Measurements from ENCODE around the gene CCDC78. TPM values are rescaled to one million over a fixed set of nuclear protein-coding genes. Genes with fewer than 3 reads are reported as not detected.
A peak's percentile ranks its signal among the peaks of the same experiment; 100 is the strongest.

The CCDC78 gene
- total RNA-seq, 1 donor from 2014 or later = 0.78 TPM

DNA sequence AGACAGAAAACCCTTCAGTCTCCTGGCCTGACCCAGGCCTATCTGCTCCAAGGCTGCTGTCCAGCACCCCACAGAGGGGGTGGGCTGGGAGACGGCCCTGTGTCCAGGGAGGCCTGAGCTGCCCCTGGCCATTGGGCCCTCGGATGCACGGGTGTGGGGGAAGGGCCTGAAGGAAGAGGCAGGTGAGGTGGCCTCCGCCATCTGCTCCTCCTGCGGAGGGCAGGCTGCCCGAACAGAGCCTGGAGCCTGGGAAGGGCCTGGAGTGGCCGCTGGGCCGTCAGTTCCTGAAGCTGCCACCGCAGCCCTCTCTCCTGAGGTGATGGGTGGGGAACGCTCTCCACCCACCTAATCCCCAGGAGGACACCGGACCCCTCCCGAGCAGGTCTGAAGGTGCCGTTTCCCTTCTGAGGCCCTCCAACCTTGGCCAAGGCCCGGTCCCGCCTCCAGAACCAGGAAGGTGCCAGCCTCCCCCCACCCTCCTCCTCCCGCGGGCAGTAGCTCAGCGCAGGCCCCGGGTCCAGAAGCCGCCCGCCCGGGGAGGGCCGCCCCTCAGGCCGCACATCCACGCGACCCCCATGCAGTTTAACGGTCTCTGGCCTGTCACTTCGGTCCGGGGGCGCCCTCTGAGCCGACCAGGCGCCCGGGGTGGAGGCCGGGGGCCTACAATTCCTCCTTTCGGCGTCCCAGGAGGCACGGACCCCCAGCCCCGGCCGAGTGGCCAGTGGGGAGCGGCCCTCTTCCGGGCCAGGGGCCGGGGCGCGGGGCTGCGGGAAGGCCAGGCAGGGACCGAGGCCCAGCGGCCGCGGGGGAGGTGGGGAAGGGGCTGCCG lies 21.5 kb downstream of the CCDC78 start:
- no peak for TF ChIP-seq CTCF (IDR thresholded peaks at IDR 0.05)
- H3K36me3 ChIP-seq = no peaks in the 10 kb centered on the region
- H3K9me3 ChIP-seq = no peaks in the 10 kb centered on the region
- no peaks in the 10 kb centered on the region for H3K4me1 ChIP-seq
- DNase-seq = no peak
- H3K27ac ChIP-seq = no peak overlapping the region
- H3K27me3 ChIP-seq = peaks cover 92% of the 10 kb centered on the region
- no peak for ATAC-seq
- no peak overlapping the region for H3K4me3 ChIP-seq
- intact Hi-C loops (cut with DNase I) = no loop called here

GRCh38 chr16:704047-704446 lies 22.2 kb downstream of the CCDC78 start:
- Histone ChIP-seq H3K27me3 (peaks cover 92% of the 10 kb centered on the region), H3K9me3 (no peaks in the 10 kb centered on the region), H3K4me1 (no peaks in the 10 kb centered on the region), H3K4me3 (no peak overlapping the region), H3K27ac (no peak overlapping the region), H3K36me3 (no peaks in the 10 kb centered on the region)
- no peak for TF ChIP-seq CTCF (IDR thresholded peaks at IDR 0.05)
- DNase-seq (no peak), ATAC-seq (no peak)
- intact Hi-C loops (cut with DNase I) = no loop called here

GRCh38 chr16:703406-703805 lies 22.8 kb downstream of the CCDC78 start:
- no peak for TF ChIP-seq CTCF (IDR thresholded peaks at IDR 0.05)
- no peak overlapping the region for H3K27ac ChIP-seq
- no peaks in the 10 kb centered on the region for H3K4me1 ChIP-seq
- H3K9me3 ChIP-seq = no peaks in the 10 kb centered on the region
- ATAC-seq = no peak
- H3K36me3 ChIP-seq = no peaks in the 10 kb centered on the region
- H3K4me3 ChIP-seq = no peak overlapping the region
- peaks cover 89% of the 10 kb centered on the region for H3K27me3 ChIP-seq
- no peak for DNase-seq
- intact Hi-C loops (cut with DNase I) = no loop called here

GRCh38 chr16:702341-702740 lies 23.9 kb downstream of the CCDC78 start:
- TF ChIP-seq CTCF (IDR thresholded peaks at IDR 0.05) = no peak
- Histone ChIP-seq H3K4me1 (no peaks in the 10 kb centered on the region), H3K4me3 (no peak overlapping the region), H3K27ac (no peak overlapping the region), H3K36me3 (no peaks in the 10 kb centered on the region), H3K9me3 (no peaks in the 10 kb centered on the region), H3K27me3 (peaks cover 84% of the 10 kb centered on the region)
- intact Hi-C loops (cut with DNase I) = no loop called here
- no peak for ATAC-seq
- no peak for DNase-seq

DNA sequence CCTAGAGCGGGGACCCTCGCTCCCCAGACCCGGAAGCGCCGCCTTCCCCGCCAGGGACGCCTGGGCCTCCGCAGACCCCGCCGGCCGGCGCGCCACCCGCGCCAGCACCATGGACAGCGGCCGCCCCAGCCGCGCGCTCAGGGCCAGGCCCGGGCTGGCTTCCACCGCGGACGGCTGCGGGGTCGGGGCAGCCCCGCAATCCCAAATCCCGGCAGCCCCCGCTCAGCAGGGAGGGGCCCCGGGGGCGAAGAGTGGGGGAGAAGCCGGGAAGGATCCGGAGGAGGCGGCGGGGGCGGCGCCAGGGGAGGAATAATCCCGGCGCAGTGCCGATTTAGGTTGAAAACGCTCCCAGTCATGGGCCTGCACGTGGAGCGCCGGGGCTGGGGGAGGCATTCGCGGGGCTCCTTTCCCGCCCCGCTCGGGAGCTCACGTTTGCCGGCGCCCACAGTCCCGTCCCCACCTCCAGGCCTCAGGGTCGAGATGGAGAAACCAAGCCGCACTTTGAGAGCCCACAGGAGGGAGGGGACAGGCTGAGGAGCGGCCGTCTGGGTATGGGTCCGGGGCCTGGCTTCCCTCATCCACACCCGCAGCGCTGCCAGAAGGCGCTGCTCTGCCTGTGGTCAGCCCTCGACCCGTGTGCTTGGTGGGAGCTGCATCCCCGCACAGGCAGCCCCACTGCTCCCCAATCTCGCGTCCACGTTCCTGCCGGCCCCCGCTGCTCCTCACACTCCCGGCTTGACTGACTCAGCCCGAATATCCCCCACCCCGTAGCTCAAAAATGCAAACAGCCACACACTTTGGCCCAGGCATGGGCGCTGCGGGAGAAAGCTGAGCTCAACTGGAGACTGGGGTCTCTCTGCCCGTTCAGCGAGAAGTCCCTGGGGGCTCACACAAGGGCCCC lies 25.3 kb downstream of the CCDC78 start:
- H3K9me3 ChIP-seq = no peaks in the 10 kb centered on the region
- ATAC-seq (peak; percentile 44), DNase-seq (no peak)
- peaks cover 79% of the 10 kb centered on the region for H3K27me3 ChIP-seq
- no peak overlapping the region for H3K4me3 ChIP-seq
- peaks cover under 1% of the 10 kb centered on the region for H3K4me1 ChIP-seq
- intact Hi-C loops (cut with DNase I) = no loop called here
- TF ChIP-seq CTCF (IDR thresholded peaks at IDR 0.05) = no peak
- no peaks in the 10 kb centered on the region for H3K36me3 ChIP-seq
- H3K27ac ChIP-seq = no peak overlapping the region

All from upper lobe of right lung (tissue), 1 donor.